NCI-H1092 treated with DMSO at 0.1 percent for 48 hours (cell line): ENCODE results near the gene HBP1.
"Not testable (repeated sequence)": the region's sequence is repeated elsewhere in the genome, so short reads cannot be mapped to it uniquely, and the experiment has no call there.

ENCODE experiments used
- DNase-seq: peaks from one replicate; lab custom pipeline; 2025; lab: John Stamatoyannopoulos, UW

HBP1 gene

DNA sequence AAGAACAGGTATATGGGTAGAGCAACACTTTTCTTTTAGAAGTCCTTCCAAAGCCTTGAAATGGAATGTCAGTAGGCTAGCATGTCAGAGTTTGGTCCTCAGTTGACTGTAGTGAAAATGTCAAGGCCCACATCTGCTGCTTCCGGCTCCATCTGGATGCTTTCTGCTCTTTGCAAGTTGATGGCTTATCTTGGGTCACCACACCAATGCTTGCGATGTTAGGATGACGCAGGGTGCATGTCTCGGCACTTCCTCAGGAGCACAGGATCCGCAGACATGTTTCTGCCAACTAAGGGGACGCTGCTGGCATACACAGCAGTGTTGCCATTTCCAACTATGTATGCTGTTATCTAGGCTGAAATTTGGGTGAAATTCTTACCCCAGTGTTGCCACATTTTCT lies 14.0 kb upstream of the HBP1 start:
- DNase-seq, result no peak

DNA sequence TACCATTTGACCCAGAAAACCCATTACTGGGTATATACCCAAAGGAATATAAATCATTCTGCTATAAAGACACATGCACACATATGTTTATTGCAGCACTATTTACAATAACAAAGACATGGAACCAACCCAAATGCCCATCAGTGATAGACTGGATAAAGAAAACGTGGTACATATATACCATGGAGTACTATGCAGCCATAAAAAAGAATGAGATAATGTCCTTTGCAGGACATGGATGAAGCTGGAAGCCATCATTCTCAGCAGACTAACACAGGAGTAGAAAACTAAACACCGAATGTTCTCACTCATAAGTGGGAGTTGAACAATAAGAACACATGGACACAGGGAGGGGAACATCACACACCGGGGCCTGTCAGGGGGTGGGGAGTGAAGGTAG lies 13.1 kb upstream of the HBP1 start:
- not testable (repeated sequence) for DNase-seq

DNA sequence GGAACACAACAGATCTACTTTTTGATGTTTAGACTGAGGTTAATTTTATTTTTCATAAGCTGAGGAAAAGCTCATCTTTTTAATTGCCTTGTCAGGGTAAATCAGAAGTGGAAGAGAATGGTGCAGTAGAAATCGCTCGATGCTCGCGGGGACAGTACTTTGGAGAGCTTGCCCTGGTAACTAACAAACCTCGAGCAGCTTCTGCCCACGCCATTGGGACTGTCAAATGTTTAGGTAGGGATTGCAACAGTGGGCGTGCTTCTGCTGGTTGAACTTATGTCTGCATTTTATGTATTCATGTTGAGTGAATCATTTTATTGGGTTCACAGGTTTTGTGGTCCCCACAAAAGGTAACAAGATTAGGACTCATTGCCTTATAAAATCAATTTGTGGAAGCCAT lies 11.7 kb upstream of the HBP1 start:
- DNase-seq, result no peak

DNA sequence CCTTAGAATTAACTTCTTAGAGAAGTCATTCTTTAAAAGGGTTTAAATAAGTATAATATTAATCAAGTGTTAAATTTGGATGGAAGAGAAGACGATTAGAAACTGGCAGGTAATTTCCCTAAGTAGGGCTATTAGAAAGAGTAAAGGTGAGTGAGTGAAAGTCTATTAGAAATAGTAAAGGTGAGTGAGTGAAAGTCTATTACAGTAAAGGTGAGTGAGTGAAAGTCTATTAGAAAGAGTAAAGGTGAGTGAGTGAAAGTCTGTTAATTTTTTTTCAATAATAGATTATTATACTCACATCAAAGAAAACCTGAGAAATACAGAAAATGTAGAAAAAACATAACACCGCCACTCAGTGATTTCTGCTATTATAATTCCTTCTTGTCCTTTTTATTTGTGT lies 10.8 kb upstream of the HBP1 start:
- no peak for DNase-seq

DNA sequence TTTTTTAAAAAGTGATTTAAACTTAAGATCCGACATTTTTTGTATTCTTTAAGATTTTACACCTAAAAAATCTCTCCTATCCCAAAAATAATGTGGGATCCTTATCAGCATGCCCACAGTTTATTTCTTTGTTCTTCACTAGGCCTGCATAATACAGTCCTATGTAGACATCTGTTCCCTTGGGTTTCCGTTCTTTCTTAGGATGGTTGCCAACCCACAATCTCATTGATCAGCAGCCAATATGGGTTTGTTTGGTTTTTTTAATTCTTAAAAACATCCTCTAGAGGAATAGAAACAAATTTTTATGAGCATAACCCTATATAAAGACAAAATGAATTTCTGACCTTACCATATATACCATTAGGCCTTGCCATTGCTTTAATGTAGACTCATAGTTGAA lies 8.4 kb upstream of the HBP1 start:
- no peak for DNase-seq

DNA sequence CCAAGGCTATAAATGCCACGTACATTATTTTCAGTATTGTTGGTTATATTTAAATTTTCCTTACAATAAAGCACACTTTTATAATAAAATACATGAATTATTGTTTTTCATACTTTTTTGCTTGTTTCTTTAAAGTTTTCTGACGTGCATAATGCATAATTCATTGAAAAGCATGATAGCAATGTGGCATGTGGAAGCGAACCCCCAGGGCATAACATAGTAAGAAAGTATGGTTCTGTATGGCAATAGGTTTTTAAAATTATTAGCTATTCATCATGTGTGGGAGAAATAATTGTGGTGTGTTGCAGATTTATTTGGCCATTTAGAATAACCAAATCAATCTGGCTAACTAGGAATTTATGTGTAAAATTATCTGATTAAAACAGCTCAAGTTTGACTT lies 7.4 kb upstream of the HBP1 start:
- no peak for DNase-seq

DNA sequence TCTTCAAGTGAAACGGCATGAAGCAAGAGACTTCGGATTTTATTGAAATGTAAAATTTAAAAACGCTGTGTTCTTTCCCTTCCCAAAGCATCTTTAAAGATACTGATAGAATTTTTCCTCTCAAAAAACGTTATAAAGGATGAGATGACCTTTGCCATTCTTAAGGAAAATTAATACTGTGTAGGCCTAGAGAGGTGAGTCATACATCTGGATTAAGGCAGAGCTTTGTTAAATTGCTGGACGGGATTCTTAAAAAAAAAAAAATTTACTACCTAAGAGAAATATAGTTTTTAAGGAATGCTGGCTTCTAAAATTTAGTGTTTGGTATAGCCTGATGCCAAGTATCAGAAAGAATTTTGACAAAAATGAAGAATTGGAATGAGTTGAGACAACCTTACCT lies 6.3 kb upstream of the HBP1 start:
- no peak for DNase-seq

DNA sequence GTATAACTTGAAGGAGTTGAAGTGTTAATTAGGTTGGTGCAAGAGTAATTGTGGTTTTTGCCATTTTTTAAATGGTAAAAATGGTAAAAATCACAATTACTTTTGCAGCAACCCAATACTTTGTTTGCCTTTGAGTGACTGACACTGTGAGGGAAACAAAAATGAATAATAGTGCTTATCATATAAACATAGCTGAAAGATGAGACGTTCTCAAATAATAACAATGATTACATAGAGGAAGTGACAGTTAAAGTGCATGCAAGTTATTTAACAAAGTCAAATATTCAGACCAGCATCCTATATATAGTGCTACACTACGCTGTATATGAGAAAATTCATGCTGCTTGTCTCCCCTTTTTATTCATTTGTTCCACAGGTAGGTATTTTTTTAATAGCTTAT lies 4.7 kb upstream of the HBP1 start:
- DNase-seq, result no peak

DNA sequence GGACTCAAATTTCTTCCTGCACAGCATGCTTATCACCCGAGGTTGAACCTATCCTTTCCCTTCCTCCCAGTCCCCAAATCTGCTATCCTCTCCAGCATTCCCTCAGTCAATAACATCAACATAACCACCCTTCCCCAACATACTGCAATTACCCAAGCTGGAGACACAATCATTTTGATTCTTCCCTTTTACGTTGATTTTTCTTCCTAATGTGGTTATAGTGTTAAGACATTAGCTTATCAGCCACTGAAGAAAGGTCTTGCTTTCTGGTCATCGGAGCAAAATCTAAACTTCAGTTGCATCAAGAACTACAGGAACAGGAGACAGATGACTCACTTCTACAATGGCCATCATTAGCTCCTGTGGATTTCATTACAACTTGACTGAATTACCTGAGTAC lies 3.5 kb upstream of the HBP1 start:
- DNase-seq, result no peak

DNA sequence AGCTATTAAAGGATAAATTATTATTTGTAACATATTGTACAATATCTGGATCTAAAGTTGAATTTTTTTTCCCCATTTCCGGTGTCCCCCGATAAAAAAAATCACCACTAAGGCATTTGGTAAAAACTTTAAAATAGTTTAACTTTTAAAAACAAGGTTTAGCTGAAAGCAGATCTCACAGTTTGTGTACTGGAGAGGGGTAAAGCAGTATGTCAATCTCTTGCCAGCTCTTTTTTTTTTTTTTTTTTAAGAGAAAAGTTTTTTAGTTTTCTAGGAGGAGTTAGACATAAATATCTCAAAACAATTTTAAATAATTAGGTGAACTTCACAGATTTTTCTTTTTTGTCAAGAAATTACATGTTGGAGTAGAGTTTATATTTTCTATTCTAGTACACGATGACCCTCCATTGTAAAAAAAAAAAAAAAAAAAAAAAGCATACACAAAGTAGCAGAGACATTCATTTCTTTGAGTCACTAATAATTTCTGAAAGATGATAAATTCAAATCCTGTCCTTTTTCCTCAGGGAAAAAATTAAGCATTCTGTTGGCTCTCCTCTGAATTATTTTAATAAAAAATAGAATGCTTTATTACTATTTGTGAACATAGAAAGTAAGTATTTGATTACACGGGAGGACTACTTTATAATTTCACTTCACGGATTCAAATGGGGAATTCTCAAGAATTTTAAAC lies 1.9 kb upstream of the HBP1 start:
- no peak for DNase-seq

DNA sequence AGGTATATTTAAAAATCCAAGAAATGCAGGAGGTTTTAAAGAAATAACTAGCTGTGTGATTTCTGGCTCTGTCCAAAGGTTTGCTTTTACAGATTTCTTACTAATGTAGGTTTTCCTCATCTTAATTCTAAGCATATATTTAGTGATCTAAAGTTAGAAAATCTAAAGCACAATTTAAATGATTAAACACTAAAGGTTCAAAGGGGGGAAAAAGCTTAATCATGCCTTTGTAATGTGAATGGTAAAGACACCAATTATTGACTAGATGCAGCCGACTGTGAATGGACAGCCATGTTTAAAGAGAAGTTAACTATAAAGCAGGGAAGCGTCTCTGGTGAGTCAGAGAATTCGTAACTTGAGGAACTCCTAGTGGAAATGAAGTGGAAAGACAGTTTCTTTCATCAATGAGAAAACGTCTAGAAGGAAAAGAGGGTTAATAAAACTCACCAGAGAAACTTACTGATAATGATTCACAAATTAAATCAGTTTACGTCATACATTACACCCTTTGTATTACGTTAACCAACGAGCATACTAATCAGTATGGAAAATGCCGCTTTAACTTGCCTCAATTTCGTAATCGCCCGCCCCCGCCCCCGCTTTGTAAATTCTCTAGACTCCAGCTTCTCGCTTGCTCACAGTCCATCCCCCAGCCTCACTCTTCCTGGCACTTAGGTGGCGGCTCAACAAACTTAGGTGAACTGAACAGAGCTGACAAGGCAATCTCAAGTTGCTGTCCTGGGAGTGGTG lies 1.1 kb upstream of the HBP1 start:
- DNase-seq, result peak; percentile 37

DNA sequence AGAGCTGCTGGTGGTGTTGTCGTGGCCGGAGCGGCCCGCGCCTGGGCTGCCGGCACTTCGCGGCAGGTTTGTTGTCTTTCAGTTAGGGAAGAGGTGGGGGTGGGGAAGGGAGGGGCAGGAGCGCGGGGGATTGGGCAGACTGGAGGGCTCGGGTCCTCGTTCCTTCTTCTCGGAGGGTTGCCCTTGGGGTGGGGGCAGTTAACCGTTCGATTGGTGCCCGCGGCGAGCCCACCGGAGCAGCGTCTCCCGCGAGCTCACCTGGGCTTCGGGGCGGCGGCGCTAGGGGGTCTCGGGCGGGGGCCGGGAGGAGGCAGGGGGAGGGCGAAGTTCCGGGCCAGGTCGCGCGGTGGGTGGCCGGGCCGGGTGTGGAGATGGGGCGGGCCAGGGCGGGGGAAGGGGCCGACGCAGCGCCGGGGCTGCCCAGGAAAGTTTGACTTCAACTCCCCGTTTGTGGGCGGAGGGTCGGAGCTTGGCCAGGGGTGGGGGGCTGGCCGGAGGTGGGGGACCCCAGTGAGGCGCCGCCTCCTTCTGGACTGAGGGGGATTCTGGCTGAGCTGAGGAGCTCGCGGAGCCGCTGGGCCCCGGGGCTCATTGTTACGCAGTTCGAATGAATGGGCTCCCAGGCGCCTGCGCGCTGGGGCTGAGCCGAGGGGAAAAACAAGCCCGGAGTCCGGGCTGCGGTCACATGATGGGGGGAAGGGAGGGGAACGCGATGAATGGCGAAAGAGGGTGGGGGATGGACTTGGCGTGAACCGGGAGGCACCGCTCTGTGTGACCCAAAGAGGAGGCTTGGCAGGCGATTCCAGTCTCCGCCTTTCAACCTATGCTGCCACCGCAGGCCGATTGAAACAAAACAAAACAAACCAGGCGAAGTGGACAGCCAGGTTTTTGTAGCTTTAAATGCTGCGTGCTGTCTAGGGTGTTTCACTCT lies 582 bp downstream of the HBP1 start:
- DNase-seq, result peak; percentile 97

DNA sequence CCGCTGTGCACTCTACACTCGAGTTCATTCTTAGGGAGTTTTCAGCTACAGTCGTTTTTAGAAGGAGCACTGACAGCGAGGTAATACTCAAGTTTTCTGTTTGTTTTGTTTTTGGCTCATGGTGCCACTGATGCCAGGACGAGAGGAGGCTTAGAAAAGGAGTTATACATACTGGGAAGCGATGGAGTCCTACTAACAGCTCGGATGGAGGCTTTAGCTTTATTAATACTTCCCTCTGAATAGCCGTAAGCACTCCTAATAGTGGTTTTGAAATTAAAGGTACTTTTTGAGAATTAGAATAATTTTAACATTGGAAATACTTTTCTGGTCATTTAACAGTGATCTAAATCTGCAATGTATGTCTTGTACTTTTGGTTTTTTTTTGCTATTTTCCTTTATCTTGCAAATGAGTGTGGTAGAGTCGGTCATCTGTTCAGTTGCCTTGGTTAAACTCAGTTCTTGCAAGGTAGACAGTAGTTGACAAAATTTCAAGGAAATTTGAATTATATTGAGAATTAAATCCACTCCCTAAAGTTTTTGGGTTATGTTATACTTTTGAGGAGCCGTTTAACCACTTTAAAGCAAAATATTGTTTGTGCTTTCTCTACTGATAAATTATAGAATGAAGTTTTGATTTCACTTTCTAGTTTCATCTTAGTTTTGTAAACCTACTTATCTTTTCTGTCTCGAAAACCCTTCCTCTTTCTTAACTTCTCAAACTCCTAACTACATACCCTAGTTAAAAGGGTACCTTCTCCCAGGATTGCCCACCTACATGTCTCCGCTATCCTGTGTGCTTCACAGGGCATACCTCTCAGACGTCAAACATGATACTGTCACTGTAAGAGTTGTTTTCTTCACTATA lies 1.5 kb downstream of the HBP1 start:
- DNase-seq, result peak; percentile 17

DNA sequence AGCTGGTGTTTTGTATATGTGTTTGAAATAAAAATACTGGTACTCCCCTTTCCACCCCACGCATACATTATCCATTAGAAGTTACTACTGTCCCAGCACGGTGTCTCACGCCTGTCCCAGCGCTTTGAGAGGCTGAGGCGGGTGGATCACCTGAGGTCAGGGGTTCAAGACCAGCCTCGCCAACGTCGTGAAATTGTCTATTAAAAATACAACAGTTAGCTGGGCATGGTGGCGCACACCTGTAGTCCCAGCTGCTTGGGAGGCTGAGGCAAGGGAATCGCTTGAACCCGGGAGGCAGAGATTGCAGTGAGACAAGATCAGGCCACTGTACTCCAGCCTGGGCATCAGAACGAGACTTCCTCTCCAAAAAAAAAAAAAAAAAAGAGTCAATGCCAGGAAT lies 2.7 kb downstream of the HBP1 start:
- no peak for DNase-seq

DNA sequence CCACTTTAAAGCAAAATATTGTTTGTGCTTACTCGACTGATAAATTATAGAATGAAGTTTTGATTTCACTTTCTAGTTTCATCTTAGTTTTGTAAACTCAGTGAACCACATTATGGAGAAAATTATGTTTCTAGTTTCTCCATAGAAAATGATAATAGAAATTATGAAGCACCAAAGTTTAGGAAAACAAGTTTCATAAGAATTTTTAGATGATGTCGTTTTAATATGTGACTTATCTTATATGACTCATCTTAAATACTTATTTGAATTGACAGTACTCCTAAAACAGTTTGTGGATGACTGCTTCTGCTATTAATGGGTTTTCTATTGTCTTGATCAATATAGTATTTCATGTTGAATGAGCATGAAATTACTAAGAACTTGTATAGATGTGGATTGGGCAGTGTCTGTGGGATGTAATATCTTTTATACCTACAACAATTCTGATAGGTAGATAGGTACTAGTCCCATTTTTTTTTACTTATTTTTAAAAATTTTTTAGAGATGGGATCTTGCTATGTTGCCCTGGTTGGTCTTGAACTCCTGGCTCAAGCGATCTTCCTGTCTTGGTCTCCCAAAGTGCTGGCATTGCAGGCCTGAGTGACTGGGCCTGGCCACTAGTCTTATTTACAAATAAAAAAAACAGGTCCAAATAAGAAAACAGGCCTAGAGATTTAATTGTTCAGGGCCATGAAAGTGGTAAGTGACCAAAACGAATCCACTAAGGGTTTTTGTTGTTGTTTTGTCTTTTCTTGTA lies 3.7 kb downstream of the HBP1 start:
- DNase-seq, result no peak

DNA sequence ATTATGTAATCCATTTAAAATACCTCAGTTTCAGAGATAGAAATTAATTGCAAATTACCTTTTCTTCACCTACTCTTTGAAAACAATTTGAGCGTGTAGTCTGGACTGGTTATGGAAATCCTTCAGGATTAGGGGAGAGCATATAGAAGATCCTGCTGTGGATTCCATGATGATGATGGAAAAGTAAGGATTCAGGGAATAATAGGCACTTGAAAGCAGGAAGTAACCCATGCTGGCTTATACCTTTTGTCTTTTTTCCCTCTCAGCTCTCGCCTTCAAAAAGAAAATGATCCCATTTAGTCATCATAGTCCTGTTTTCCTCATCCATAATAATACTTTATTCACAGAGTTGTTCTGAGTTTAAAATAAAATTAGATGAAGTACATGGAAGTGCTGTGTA lies 4.4 kb downstream of the HBP1 start:
- DNase-seq, result no peak

DNA sequence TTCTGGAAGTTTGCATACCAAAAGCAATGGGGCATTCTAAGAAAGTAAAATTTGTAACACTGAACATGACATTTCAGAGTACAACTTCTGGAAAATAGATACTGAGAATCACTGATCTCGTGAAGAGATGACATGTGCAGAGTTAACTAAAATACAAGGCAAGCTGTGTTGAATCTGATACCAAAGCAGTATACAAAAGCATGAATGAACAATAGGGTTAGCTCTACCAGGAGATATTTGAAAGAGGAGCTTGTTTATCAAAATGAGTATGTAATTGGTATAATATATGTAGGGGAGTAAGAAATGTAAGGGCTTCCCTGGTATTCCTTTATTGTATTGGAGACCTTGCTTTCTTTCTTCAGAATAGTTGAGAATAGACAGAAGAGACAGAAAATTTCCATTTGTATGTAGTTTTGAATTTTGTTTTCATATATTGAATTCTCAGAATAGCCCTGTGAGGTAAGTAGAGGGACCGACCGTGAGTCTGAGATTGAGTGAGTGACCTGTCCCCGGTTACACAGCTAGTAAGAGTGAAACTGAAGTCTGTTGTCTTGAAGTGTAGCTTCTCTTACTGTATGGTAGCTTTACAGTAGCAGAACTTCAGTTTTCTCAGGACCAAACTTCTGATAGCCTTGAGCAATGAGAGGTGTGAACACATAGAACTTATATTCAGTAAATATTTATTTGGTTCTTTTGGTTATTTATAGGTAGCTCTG lies 5.0 kb downstream of the HBP1 start:
- no peak for DNase-seq

DNA sequence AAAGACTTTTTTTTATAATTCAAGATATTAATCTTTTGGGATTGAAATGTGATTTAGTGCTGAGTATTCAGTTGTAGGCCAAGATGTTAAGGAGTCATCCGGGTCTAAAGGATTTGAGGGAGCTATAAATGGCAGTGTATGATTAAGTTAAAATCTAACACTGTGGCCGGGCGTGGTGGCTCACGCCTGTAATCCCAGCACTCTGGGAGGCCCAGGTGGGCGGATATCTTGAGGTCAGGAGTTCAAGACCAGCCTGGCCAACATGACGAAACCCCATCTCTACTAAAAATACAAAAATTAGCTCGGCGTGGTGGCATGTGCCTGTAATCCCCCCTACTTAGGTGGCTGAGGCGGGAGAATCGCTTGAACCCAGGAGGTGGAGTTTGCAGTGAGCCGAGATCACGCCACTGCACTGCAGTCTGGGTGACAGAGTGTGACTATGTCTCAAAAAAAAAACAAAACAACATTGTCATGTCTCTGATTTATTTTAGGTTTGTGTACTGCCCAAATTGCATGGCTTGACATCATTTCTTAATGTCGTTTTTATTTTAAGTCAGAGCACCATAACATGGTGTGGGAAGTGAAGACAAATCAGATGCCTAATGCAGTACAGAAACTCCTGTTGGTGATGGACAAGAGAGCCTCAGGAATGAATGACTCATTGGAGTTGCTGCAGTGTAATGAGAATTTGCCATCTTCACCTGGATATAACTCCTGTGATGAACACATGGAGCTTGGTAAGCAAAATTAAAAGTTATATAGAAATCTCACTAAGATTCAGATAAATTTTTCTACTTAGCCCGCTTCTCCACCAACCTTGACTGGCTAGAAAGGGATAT lies 10.7 kb downstream of the HBP1 start:
- no peak for DNase-seq

DNA sequence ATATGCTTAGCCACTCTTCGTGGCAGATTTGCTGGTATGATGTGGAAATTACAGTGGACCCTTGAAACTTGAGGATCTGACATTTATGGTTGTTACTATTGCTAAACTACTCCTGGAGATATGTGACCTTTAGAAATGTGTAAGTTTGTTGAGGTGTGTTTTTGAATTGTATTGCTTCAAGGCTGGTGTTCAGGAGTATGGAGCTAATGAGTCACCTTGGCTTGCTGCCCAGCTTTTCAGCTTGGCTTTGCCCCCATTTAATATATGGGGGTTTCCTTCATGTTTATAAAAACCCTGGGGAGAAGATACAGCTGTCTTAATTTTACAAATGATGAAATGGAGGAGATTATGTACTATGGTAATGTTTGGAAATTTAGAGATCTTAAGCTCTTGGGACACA lies 11.6 kb downstream of the HBP1 start:
- no peak for DNase-seq

DNA sequence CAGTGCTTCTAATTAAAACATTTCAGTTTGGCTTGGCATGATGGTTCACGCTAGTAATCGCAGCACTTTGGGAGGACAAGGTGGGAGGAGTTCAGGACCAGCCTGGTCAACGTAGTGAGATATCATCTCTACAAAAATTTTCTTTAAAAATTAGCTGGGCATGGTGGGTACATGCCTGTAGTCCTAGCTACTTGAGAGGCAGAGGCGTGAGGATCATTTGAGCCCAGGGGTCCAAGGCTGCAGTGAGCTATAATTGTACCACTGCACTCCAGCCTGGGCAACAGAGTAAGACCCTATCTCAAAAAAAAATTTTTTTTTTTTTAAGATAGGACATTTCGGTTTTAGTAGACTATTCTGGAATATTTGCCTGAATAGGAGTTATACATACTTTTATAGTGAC lies 12.4 kb downstream of the HBP1 start:
- no peak for DNase-seq
